Glutamatergic neuron (in vitro differentiated cells): ENCODE measurements around the gene CFAP107. TPM values are rescaled to one million over a fixed set of nuclear protein-coding genes. Genes with fewer than 3 reads are reported as not detected.
A peak's percentile ranks its signal among the peaks of the same experiment; 100 is the strongest.

Experiments
- DNase-seq: peaks from one replicate; pipeline ENCODE4 v3.0.0; 2022
- H3K27ac Mint-ChIP-seq: one replicate; pipeline ENCODE4 v1.8.0; 2020; ENCODE audit warnings: mild to moderate bottlenecking, mixed read lengths, inconsistent platforms; ENCODE audit not compliant: unreplicated experiment
- H3K27me3 Mint-ChIP-seq: one replicate; pipeline ENCODE4 v1.8.0; 2020; ENCODE audit warnings: mild to moderate bottlenecking, moderate library complexity, mixed read lengths, inconsistent platforms; ENCODE audit not compliant: unreplicated experiment
- H3K36me3 Mint-ChIP-seq: one replicate; pipeline ENCODE4 v1.8.0; 2020; ENCODE audit warnings: mild to moderate bottlenecking, mixed read lengths, inconsistent platforms; ENCODE audit not compliant: unreplicated experiment
- H3K4me1 Mint-ChIP-seq: one replicate; pipeline ENCODE4 v1.8.0; 2020; ENCODE audit warnings: mild to moderate bottlenecking, low read depth, mixed read lengths, inconsistent platforms; ENCODE audit not compliant: unreplicated experiment
- H3K4me3 Mint-ChIP-seq: one replicate; pipeline ENCODE4 v1.8.0; 2020; ENCODE audit warnings: mild to moderate bottlenecking, mixed read lengths, inconsistent platforms; ENCODE audit not compliant: unreplicated experiment
- H3K9me3 Mint-ChIP-seq: one replicate; pipeline ENCODE4 v1.8.0; 2020; ENCODE audit warnings: mild to moderate bottlenecking, moderate library complexity, mixed read lengths, inconsistent platforms; ENCODE audit not compliant: unreplicated experiment
- CTCF ChIP-seq: fragments of 200-600 bp; sonication (generic); IDR thresholded peaks from one replicate; pipeline ENCODE4 v1.5.0; 2021; ENCODE audit not compliant: partially characterized antibody, unreplicated experiment
- total RNA-seq: library from RNA; stranded (reverse); fragmentation: NEBNext Ultra II Directional; extraction: Animal tissue kit (Norgen Biotek cat#: 25700); gene quantifications from one replicate; pipeline ENCODE4 v1.2.1, GENCODE V29; 2021; ENCODE audit not compliant: unreplicated experiment

Gene CFAP107
- total RNA-seq, 1 donor from 2014 or later, result not detected

- no peaks in the 10 kb centered on the region for H3K36me3 Mint-ChIP-seq
- no peaks in the 10 kb centered on the region for H3K4me1 Mint-ChIP-seq
- no peak overlapping the region for H3K27ac Mint-ChIP-seq
- H3K9me3 Mint-ChIP-seq, result no peaks in the 10 kb centered on the region
- H3K27me3 Mint-ChIP-seq, result peaks cover 9% of the 10 kb centered on the region
- DNase-seq, result no peak
- TF ChIP-seq CTCF, result no peak
- H3K4me3 Mint-ChIP-seq, result no peak overlapping the region
Observed at GRCh38 chr1:12756273-12756672, 10.3 kb downstream of the CFAP107 start.

- Mint-ChIP-seq H3K9me3 (no peaks in the 10 kb centered on the region), H3K27ac (no peak overlapping the region), H3K4me1 (no peaks in the 10 kb centered on the region), H3K4me3 (no peak overlapping the region), H3K36me3 (no peaks in the 10 kb centered on the region), H3K27me3 (peaks cover 9% of the 10 kb centered on the region)
- DNase-seq, result no peak
- TF ChIP-seq CTCF, result no peak
Observed at GRCh38 chr1:12756768-12757413, 10.9 kb downstream of the CFAP107 start.

GRCh38 chr1:12757836-12758235 lies 11.8 kb downstream of the CFAP107 start:
- no peak overlapping the region for H3K4me3 Mint-ChIP-seq
- no peak overlapping the region for H3K27ac Mint-ChIP-seq
- DNase-seq, result no peak
- no peaks in the 10 kb centered on the region for H3K4me1 Mint-ChIP-seq
- H3K9me3 Mint-ChIP-seq, result no peaks in the 10 kb centered on the region
- no peaks in the 10 kb centered on the region for H3K36me3 Mint-ChIP-seq
- TF ChIP-seq CTCF, result no peak
- H3K27me3 Mint-ChIP-seq, result peaks cover 9% of the 10 kb centered on the region

- no peak for DNase-seq
- H3K36me3 Mint-ChIP-seq, result no peaks in the 10 kb centered on the region
- no peaks in the 10 kb centered on the region for H3K4me1 Mint-ChIP-seq
- H3K27me3 Mint-ChIP-seq, result peaks cover 9% of the 10 kb centered on the region
- H3K4me3 Mint-ChIP-seq, result no peak overlapping the region
- H3K27ac Mint-ChIP-seq, result no peak overlapping the region
- peak; percentile 32 for TF ChIP-seq CTCF
- no peaks in the 10 kb centered on the region for H3K9me3 Mint-ChIP-seq
Observed at GRCh38 chr1:12760256-12760795, 14.3 kb downstream of the CFAP107 start.

GRCh38 chr1:12761781-12762180 lies 15.8 kb downstream of the CFAP107 start:
- H3K27me3 Mint-ChIP-seq, result peaks cover 9% of the 10 kb centered on the region
- H3K9me3 Mint-ChIP-seq, result no peaks in the 10 kb centered on the region
- TF ChIP-seq CTCF, result no peak
- no peaks in the 10 kb centered on the region for H3K4me1 Mint-ChIP-seq
- H3K27ac Mint-ChIP-seq, result no peak overlapping the region
- no peaks in the 10 kb centered on the region for H3K36me3 Mint-ChIP-seq
- no peak for DNase-seq
- no peak overlapping the region for H3K4me3 Mint-ChIP-seq
